MCF 10A (cell line): Measurements from ENCODE around the gene DENND2D. TPM values are rescaled to one million over a fixed set of nuclear protein-coding genes. Genes with fewer than 3 reads are reported as not detected.

ENCODE experiments used
- BruUV-seq: library from RNA; stranded (reverse); fragments of 400-500 nt; replicated peaks from 2 replicates; lab custom pipeline; 2021; lab: Mats Ljungman, UMichigan
- CTCF ChIA-PET: fragments of 300-600 bp; sonication (Branson Sonifier 250); formaldehyde crosslinking; extraction: SDS; loops from one replicate; lab custom pipeline; 2021; ENCODE audit warnings: antibody characterized with exemption, inconsistent platforms; lab: Yijun Ruan, JAX
- POLR2A ChIA-PET: fragments of 300-600, 350-650 bp; sonication (Branson Sonifier 250); formaldehyde crosslinking; extraction: SDS; loops from one replicate; lab custom pipeline; 2020; ENCODE audit warnings: antibody characterized with exemption, inconsistent platforms; lab: Yijun Ruan, JAX
- DNase-seq: peaks from one replicate; pipeline ENCODE4 v3.0.0-alpha.2; 2018; ENCODE audit not compliant: unreplicated experiment
- H3K27ac Mint-ChIP-seq: one replicate; pipeline ENCODE4 v1.8.0; 2022; ENCODE audit warnings: mild to moderate bottlenecking, low read depth, mixed read lengths; ENCODE audit not compliant: unreplicated experiment
- H3K27me3 Mint-ChIP-seq: one replicate; pipeline ENCODE4 v1.8.0; 2022; ENCODE audit warnings: mixed read lengths; ENCODE audit not compliant: insufficient read depth, unreplicated experiment
- H3K36me3 Mint-ChIP-seq: one replicate; pipeline ENCODE4 v1.8.0; 2022; ENCODE audit warnings: mild to moderate bottlenecking, moderate library complexity, mixed read lengths; ENCODE audit not compliant: insufficient read depth, unreplicated experiment
- H3K4me1 Mint-ChIP-seq: one replicate; pipeline ENCODE4 v1.8.0; 2022; ENCODE audit warnings: mixed read lengths; ENCODE audit not compliant: insufficient read depth, unreplicated experiment
- H3K4me3 Mint-ChIP-seq: one replicate; pipeline ENCODE4 v1.8.0; 2022; ENCODE audit warnings: mild to moderate bottlenecking, moderate library complexity, mixed read lengths; ENCODE audit not compliant: unreplicated experiment
- H3K9me3 Mint-ChIP-seq: one replicate; pipeline ENCODE4 v1.8.0; 2022; ENCODE audit warnings: mixed read lengths; ENCODE audit not compliant: unreplicated experiment
- CTCF ChIP-seq: fragments of 200-600 bp; IDR thresholded peaks from one replicate; pipeline ENCODE4 v1.8.0; 2022; ENCODE audit warnings: antibody characterized with exemption, mild to moderate bottlenecking; ENCODE audit not compliant: unreplicated experiment
- intact Hi-C: fragments of 100-400 bp; cut with micrococcal nuclease; formaldehyde crosslinking; loops from 2 replicates; pipeline ENCODE4 v1.14.1; 2022
- total RNA-seq: library from RNA; stranded (reverse); gene quantifications from 2 replicates; pipeline ENCODE4 v1.2.3, GENCODE V29; 2022

DENND2D gene
- total RNA-seq, 1 experiment from 2014 or later = 6.0 TPM

- ChIA-PET CTCF (interaction anchor here (0.9 kb wide), 1 partner anchor 11 kb away, joined by 3 read pairs; no protein-coding TSS in a partner anchor), POLR2A (no interaction called here)
- DNase-seq = no peak
- TF ChIP-seq CTCF = no peak
- Mint-ChIP-seq H3K27ac (no peak overlapping the region), H3K27me3 (no peaks in the 10 kb centered on the region), H3K36me3 (peaks cover 19% of the 10 kb centered on the region), H3K9me3 (no peaks in the 10 kb centered on the region), H3K4me1 (peaks cover 11% of the 10 kb centered on the region), H3K4me3 (no peak overlapping the region)
- BruUV-seq = no TSS peak
- intact Hi-C loops = no loop called here
These were observed 6.5 kb downstream of the DENND2D start for GRCh38 chr1:111193712-111194480.

- CTCF ChIA-PET = interaction anchor here (0.9 kb wide), 1 partner anchor 10 kb away, joined by 3 read pairs; no protein-coding TSS in a partner anchor
These were observed 7.6 kb downstream of the DENND2D start for GRCh38 chr1:111192658-111193519.

DNA sequence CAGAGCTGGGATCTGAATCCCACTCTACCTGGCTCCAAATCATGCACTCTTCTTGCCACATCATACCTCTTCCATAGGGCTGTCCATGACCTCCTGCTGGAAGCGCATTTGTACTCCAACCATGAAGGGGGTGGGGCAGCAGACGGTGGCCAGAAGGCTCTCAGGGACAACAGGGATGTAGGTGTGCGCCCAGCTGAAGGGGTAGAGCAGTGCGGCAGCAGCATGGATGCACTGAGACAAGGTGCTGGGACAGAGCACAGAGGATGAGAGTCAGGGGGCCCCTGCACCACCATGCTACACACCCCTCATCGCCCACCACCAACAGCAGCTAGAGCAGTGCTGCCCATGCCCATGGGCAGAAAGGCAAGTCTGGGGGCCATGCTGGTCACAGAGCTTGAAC, 8.4 kb downstream of the DENND2D start:
- TF ChIP-seq CTCF = no peak
- peaks cover 11% of the 10 kb centered on the region for H3K4me1 Mint-ChIP-seq
- POLR2A ChIA-PET = interaction anchor here (0.6 kb wide), 1 partner anchor 155 kb away, joined by 3 read pairs; no protein-coding TSS in a partner anchor
- intact Hi-C loops = no loop called here
- no peak overlapping the region for H3K27ac Mint-ChIP-seq
- BruUV-seq = no TSS peak
- DNase-seq = no peak
- H3K27me3 Mint-ChIP-seq = no peaks in the 10 kb centered on the region
- H3K36me3 Mint-ChIP-seq = peaks cover 33% of the 10 kb centered on the region
- no peaks in the 10 kb centered on the region for H3K9me3 Mint-ChIP-seq
- no peak overlapping the region for H3K4me3 Mint-ChIP-seq
- CTCF ChIA-PET = interaction anchor here (0.5 to 1.5 kb wide), 4 partner anchors 9 to 769 kb away, joined by 3 to 6 read pairs (median 3); no protein-coding TSS in a partner anchor

More at GRCh38 chr1:111192658-111193519, 7.6 kb downstream of the DENND2D start:
- peaks cover 29% of the 10 kb centered on the region for H3K36me3 Mint-ChIP-seq
- H3K9me3 Mint-ChIP-seq = no peaks in the 10 kb centered on the region
- POLR2A ChIA-PET = no interaction called here
- peaks cover 11% of the 10 kb centered on the region for H3K4me1 Mint-ChIP-seq
- no TSS peak for BruUV-seq
- H3K27ac Mint-ChIP-seq = no peak overlapping the region
- DNase-seq = no peak
- intact Hi-C loops = no loop called here
- no peaks in the 10 kb centered on the region for H3K27me3 Mint-ChIP-seq
- TF ChIP-seq CTCF = no peak
- H3K4me3 Mint-ChIP-seq = no peak overlapping the region
